ENCODE data around the gene DCTN4. TPM values are rescaled to one million over a fixed set of nuclear protein-coding genes. Genes with fewer than 3 reads are reported as not detected.

DCTN4 gene
- total and polyA plus RNA-seq, 2 of the 4 experiments (the other 2 are of a cell fraction): 28.1 to 50.2 TPM

DNA sequence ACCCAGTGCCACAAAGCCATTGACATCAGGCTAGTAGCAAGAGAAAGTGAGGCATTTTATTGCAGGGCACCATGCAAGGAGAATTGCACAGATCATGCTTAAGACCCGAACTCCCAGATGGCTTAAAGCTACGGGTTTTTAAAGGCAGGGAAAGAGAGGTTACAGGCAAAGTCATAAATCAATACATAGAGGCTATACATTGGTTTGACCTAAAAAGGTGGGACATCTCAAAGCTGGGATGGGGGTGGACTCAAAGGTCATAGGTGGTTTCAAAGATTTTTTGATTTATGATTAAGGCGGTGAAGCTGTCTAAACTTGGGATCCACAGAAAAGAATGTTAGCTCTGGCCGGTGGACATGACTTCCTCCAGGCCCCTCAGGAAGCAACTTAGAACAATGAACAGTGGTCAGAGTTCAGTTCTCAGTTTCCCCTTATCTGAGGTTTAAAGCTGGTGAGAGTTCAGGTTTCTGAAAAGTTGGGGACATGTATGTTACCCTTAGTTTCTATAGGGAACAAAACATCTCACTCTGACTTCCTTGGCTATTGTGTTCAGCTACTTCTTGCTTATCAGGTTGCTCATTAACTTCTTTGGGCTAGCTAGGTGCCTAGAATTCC is 51.9 kb downstream of the DCTN4 start:
- CTCF ChIA-PET: no interaction called here
- intact Hi-C loops (cut with micrococcal nuclease): no loop called here

More for the DNA sequence above, 51.9 kb downstream of the DCTN4 start:
- no peak overlapping the region for H3K9ac ChIP-seq (ENCODE audit: low read depth, low read length)
- no peak for ATAC-seq (ENCODE audit: low read depth)
- no peak overlapping the region for H3K23ac ChIP-seq (ENCODE audit: low read depth, low read length)
- H3K18ac ChIP-seq (ENCODE audit: low read depth, low read length): no peak overlapping the region
- no peaks in the 10 kb centered on the region for H3K4me1 ChIP-seq (ENCODE audit: control insufficient read depth, insufficient read depth, low read length)
- POLR2A ChIA-PET (ENCODE audit: unreplicated experiment): no interaction called here
- no peak overlapping the region for H4K8ac ChIP-seq (ENCODE audit: low read depth in 2 of 2, low read length in 2 of 2)
- no peak overlapping the region for H4K5ac ChIP-seq (ENCODE audit: low read depth, low read length)
- WGBS, 2 experiments (ENCODE audit: extremely low coverage in 2 of 2, insufficient read length in 1 of 2): no CpG with 5 or more reads among the region's 4 CpGs
- H2BK120ac ChIP-seq (ENCODE audit: low read depth, low read length): no peak overlapping the region
- H3K4me2 ChIP-seq (ENCODE audit: low read depth, low read length): no peak overlapping the region
- H3K14ac ChIP-seq (replicated peaks; ENCODE audit: low read depth, low read length): no peak overlapping the region
- no peaks in the 10 kb centered on the region for H3K9me1 ChIP-seq (ENCODE audit: insufficient read depth, low read length)
- H3K27me3 ChIP-seq (ENCODE audit: control insufficient read depth, insufficient read depth, low read length): no peaks in the 10 kb centered on the region
- H2BK15ac ChIP-seq (ENCODE audit: low read depth, low read length): no peak overlapping the region
- no peak overlapping the region for H3K27ac ChIP-seq (ENCODE audit: insufficient read depth, low read length)
- no peak overlapping the region for H2BK20ac ChIP-seq (ENCODE audit: low read depth, low read length)
- no TSS peak for BruUV-seq (replicated peaks)
- H4K20me1 ChIP-seq (ENCODE audit: insufficient read depth, low read length): no peaks in the 10 kb centered on the region
- H3K4ac ChIP-seq (ENCODE audit: low read depth, low read length): no peak overlapping the region
- no peak for DNase-seq
- no peaks in the 10 kb centered on the region for H3K9me3 ChIP-seq (ENCODE audit: control insufficient read depth, insufficient read depth, low read length)
- H2AFZ ChIP-seq (replicated peaks; ENCODE audit: low read length, poor library complexity): no peak overlapping the region
- in situ Hi-C loops (cut with MboI; ENCODE audit: low sequenced_read_pairs): no loop called here
- H3K79me1 ChIP-seq (ENCODE audit: low read depth in 1 of 2, low read length in 2 of 2): no peaks in the 10 kb centered on the region
- H4K91ac ChIP-seq (ENCODE audit: insufficient read depth, low read depth, low read length): no peak overlapping the region
- no peak overlapping the region for H3K56ac ChIP-seq (ENCODE audit: extremely low read depth, insufficient read depth, low read length)
- no peak overlapping the region for H3K4me3 ChIP-seq (ENCODE audit: insufficient read depth, low read depth, low read length)
- TF ChIP-seq POLR2A (IDR thresholded peaks at IDR 0.05; ENCODE audit: low read depth, low read length): no peak
- TF ChIP-seq MXI1 (IDR thresholded peaks at IDR 0.05; ENCODE audit: borderline replicate concordance, low read depth, low read length): no peak
- TF ChIP-seq RCOR1 (IDR thresholded peaks at IDR 0.05; ENCODE audit: insufficient replicate concordance, low read length): no peak
- TF ChIP-seq MAZ (IDR thresholded peaks at IDR 0.05; ENCODE audit: borderline replicate concordance, low read depth, low read length): no peak
- TF ChIP-seq, protein P1, sequence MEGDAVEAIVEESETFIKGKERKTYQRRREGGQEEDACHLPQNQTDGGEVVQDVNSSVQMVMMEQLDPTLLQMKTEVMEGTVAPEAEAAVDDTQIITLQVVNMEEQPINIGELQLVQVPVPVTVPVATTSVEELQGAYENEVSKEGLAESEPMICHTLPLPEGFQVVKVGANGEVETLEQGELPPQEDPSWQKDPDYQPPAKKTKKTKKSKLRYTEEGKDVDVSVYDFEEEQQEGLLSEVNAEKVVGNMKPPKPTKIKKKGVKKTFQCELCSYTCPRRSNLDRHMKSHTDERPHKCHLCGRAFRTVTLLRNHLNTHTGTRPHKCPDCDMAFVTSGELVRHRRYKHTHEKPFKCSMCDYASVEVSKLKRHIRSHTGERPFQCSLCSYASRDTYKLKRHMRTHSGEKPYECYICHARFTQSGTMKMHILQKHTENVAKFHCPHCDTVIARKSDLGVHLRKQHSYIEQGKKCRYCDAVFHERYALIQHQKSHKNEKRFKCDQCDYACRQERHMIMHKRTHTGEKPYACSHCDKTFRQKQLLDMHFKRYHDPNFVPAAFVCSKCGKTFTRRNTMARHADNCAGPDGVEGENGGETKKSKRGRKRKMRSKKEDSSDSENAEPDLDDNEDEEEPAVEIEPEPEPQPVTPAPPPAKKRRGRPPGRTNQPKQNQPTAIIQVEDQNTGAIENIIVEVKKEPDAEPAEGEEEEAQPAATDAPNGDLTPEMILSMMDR (conservative IDR thresholded peaks at IDR 0.05; ENCODE audit: low read depth, low read length): no peak
- TF ChIP-seq, protein P2, sequence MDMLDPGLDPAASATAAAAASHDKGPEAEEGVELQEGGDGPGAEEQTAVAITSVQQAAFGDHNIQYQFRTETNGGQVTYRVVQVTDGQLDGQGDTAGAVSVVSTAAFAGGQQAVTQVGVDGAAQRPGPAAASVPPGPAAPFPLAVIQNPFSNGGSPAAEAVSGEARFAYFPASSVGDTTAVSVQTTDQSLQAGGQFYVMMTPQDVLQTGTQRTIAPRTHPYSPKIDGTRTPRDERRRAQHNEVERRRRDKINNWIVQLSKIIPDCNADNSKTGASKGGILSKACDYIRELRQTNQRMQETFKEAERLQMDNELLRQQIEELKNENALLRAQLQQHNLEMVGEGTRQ (IDR thresholded peaks at IDR 0.05; ENCODE audit: low read depth, low read length): no peak
- no peak for TF ChIP-seq BHLHE40 (IDR thresholded peaks at IDR 0.05; ENCODE audit: low read depth, low read length)
- no peak for TF ChIP-seq MAFK (IDR thresholded peaks at IDR 0.05; ENCODE audit: low read depth, low read length)
- TF ChIP-seq CEBPB (IDR thresholded peaks at IDR 0.05; ENCODE audit: low read depth, low read length): no peak
- TF ChIP-seq RAD21 (IDR thresholded peaks at IDR 0.05; ENCODE audit: low read length): no peak
- TF ChIP-seq, protein P3, sequence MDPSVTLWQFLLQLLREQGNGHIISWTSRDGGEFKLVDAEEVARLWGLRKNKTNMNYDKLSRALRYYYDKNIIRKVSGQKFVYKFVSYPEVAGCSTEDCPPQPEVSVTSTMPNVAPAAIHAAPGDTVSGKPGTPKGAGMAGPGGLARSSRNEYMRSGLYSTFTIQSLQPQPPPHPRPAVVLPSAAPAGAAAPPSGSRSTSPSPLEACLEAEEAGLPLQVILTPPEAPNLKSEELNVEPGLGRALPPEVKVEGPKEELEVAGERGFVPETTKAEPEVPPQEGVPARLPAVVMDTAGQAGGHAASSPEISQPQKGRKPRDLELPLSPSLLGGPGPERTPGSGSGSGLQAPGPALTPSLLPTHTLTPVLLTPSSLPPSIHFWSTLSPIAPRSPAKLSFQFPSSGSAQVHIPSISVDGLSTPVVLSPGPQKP (IDR thresholded peaks at IDR 0.05; ENCODE audit: borderline replicate concordance, low read depth, low read length): no peak
- TF ChIP-seq SMC3 (IDR thresholded peaks at IDR 0.05; ENCODE audit: low read depth, low read length): no peak
- TF ChIP-seq CHD1 (IDR thresholded peaks at IDR 0.05; ENCODE audit: low read depth, low read length): no peak
- no peak for TF ChIP-seq RFX5 (IDR thresholded peaks at IDR 0.05; ENCODE audit: low read depth, low read length)
- TF ChIP-seq FOS (IDR thresholded peaks at IDR 0.05; ENCODE audit: low read depth, low read length): no peak
- no peak for TF ChIP-seq NFE2L2 (IDR thresholded peaks at IDR 0.05; ENCODE audit: low read depth, low read length)
- H2AK9ac ChIP-seq (replicated peaks; ENCODE audit: low read depth, low read length, poor library complexity): no peak overlapping the region
- H2BK5ac ChIP-seq (ENCODE audit: low read depth, low read length, poor library complexity, severe bottlenecking): no peak overlapping the region
- dilution Hi-C loops (cut with HindIII; ENCODE audit: low sequenced_read_pairs, unreplicated experiment): no loop called here
- H2AK5ac ChIP-seq (ENCODE audit: low read depth, low read length): no peak overlapping the region
- H3K36me3 ChIP-seq (ENCODE audit: control insufficient read depth, insufficient read depth, low read length): peaks cover 12% of the 10 kb centered on the region

Data from IMR-90 (cell line).